Stimulated activated CD4-positive, alpha-beta T cell treated with anti-CD3 and anti-CD28 coated beads, Interleukin-4, amount 100 ng/mL, for 1 hour (primary cell): ENCODE measurements around the gene RPAIN.

Experiments used
- DNase-seq: peaks from one replicate; pipeline ENCODE4 v3.0.0-alpha.2; 2020

Gene RPAIN

GRCh38 chr17:5419959-5420653 lies at the start of gene RPAIN:
Gene RPAIN, plus strand, starts transcription at chr17:5420182. Its CDS starts 29 bp downstream, at chr17:5420211.
- peak; percentile 83 for DNase-seq

- DNase-seq, result no peak
These were observed 49.6 kb upstream of the RPAIN start for GRCh38 chr17:5370411-5370810.

GRCh38 chr17:5373112-5373511 lies 46.9 kb upstream of the RPAIN start:
- DNase-seq, result no peak

- DNase-seq, result no peak
These were observed 41.3 kb upstream of the RPAIN start for GRCh38 chr17:5378566-5379207.

- DNase-seq, result no peak
These were observed 40.5 kb upstream of the RPAIN start for GRCh38 chr17:5379351-5380107.

GRCh38 chr17:5380491-5381135 lies 39.4 kb upstream of the RPAIN start:
- no peak for DNase-seq

GRCh38 chr17:5381542-5381941 lies 38.4 kb upstream of the RPAIN start:
- no peak for DNase-seq

GRCh38 chr17:5391678-5392077 lies 28.3 kb upstream of the RPAIN start:
- DNase-seq, result no peak

- no peak for DNase-seq
These were observed 23.4 kb upstream of the RPAIN start for GRCh38 chr17:5396612-5397011.

- no peak for DNase-seq
These were observed 20.2 kb upstream of the RPAIN start for GRCh38 chr17:5399767-5400166.

- no peak for DNase-seq
These were observed 14.6 kb upstream of the RPAIN start for GRCh38 chr17:5405400-5405799.

- no peak for DNase-seq
These were observed 11.8 kb upstream of the RPAIN start for GRCh38 chr17:5408186-5408585.

GRCh38 chr17:5410594-5411272 lies 9.2 kb upstream of the RPAIN start:
- DNase-seq, result no peak

GRCh38 chr17:5413682-5414081 lies 6.3 kb upstream of the RPAIN start:
- no peak for DNase-seq

- DNase-seq, result no peak
These were observed 3.1 kb upstream of the RPAIN start for GRCh38 chr17:5416901-5417300.

GRCh38 chr17:5418858-5419355 lies 1.1 kb upstream of the RPAIN start:
- DNase-seq, result peak; percentile 52

- peak; percentile 95 for DNase-seq
These were observed 525 bp upstream of the RPAIN start, which contains the start of gene NUP88 for GRCh38 chr17:5419356-5419958. Gene NUP88, minus strand, starts transcription at chr17:5419662. Its CDS starts 12 bp downstream, at chr17:5419650.

GRCh38 chr17:5422505-5422904 lies 2.5 kb downstream of the RPAIN start:
- no peak for DNase-seq

GRCh38 chr17:5424909-5425308 lies 4.9 kb downstream of the RPAIN start:
- DNase-seq, result no peak

- DNase-seq, result no peak
These were observed 5.8 kb downstream of the RPAIN start for GRCh38 chr17:5425826-5426225.

GRCh38 chr17:5429191-5429887 lies 9.4 kb downstream of the RPAIN start:
- DNase-seq, result no peak
